ENCODE data around the gene TMEM245.

The TMEM245 gene

GRCh38 chr9:108983885-108984284, 135.9 kb downstream of the TMEM245 start (continued):
- no peak for TF ChIP-seq KLF9 (tag by site-specific recombination; IDR thresholded peaks at IDR 0.05; ENCODE audit: low read depth)

- no peaks in the 10 kb centered on the region for H3K4me1 ChIP-seq (ENCODE audit: control insufficient read depth, insufficient read depth, low read length)
- TF ChIP-seq ZXDB (tag by site-specific recombination; IDR thresholded peaks at IDR 0.05) (no peak), ZNF416 (tag by site-specific recombination; IDR thresholded peaks at IDR 0.05) (no peak), ZNF654 (tag by site-specific recombination; IDR thresholded peaks at IDR 0.05; ENCODE audit: low read depth) (no peak)
- peaks cover 9 to 48% of the 10 kb centered on the region in 2 experiments; a peak in 2 of 3 replicates for H3K36me3 ChIP-seq (ENCODE audit: control insufficient read depth in 2 of 2, insufficient read depth in 1 of 2, low read length in 2 of 2)
- H3K9me3 ChIP-seq (ENCODE audit: control insufficient read depth, insufficient read depth, low read depth, low read length): no peaks in the 10 kb centered on the region
- no peak overlapping the region for H3K27ac ChIP-seq (ENCODE audit: extremely low read depth, low read depth, low read length)
- ChIA-PET POLR2A (no interaction called here), CTCF (no interaction called here)
- no peak overlapping the region for H3K4me3 ChIP-seq (ENCODE audit: low read depth, low read length)
Measured at GRCh38 chr9:108980893-108981292, 138.9 kb downstream of the TMEM245 start.

- no peaks in the 10 kb centered on the region for H3K9me3 ChIP-seq (ENCODE audit: control insufficient read depth, insufficient read depth, low read depth, low read length)
- ChIA-PET CTCF (interaction anchor here (0.9 to 1.4 kb wide), 2 partner anchors 24 to 25 kb away, joined by 3 read pairs; no protein-coding TSS in a partner anchor), POLR2A (no interaction called here)
- peaks cover 9 to 56% of the 10 kb centered on the region in 2 experiments; a peak in 2 of 3 replicates for H3K36me3 ChIP-seq (ENCODE audit: control insufficient read depth in 2 of 2, insufficient read depth in 1 of 2, low read length in 2 of 2)
- no peak overlapping the region for H3K27ac ChIP-seq (ENCODE audit: extremely low read depth, low read depth, low read length)
- H3K4me3 ChIP-seq (ENCODE audit: low read depth, low read length): no peak overlapping the region
- no peaks in the 10 kb centered on the region for H3K4me1 ChIP-seq (ENCODE audit: control insufficient read depth, insufficient read depth, low read length)
- no peak for TF ChIP-seq ZNF623 (tag by site-specific recombination; IDR thresholded peaks at IDR 0.05)
- no peak for TF ChIP-seq ZNF112 (tag by site-specific recombination; IDR thresholded peaks at IDR 0.05)
- TF ChIP-seq ZBTB6 (tag by site-specific recombination; IDR thresholded peaks at IDR 0.05): no peak
- no peak for TF ChIP-seq ZNF677 (tag by site-specific recombination; IDR thresholded peaks at IDR 0.05)
Measured at GRCh38 chr9:108978205-108978604, 141.5 kb downstream of the TMEM245 start.

GRCh38 chr9:108973895-108974294, 145.9 kb downstream of the TMEM245 start:
- no peak overlapping the region for H3K27ac ChIP-seq (ENCODE audit: extremely low read depth, low read depth, low read length)
- CTCF ChIA-PET: no interaction called here

More at GRCh38 chr9:108973895-108974294, 145.9 kb downstream of the TMEM245 start:
- peaks cover 9 to 58% of the 10 kb centered on the region in 2 experiments; a peak in 2 of 3 replicates for H3K36me3 ChIP-seq (ENCODE audit: control insufficient read depth in 2 of 2, insufficient read depth in 1 of 2, low read length in 2 of 2)
- POLR2A ChIA-PET: no interaction called here
- no peak overlapping the region for H3K4me3 ChIP-seq (ENCODE audit: low read depth, low read length)
- H3K9me3 ChIP-seq (ENCODE audit: control insufficient read depth, insufficient read depth, low read depth, low read length): no peaks in the 10 kb centered on the region
- TF ChIP-seq GLIS2 (tag by site-specific recombination; IDR thresholded peaks at IDR 0.05) (no peak), ZNF138 (tag by site-specific recombination; IDR thresholded peaks at IDR 0.05; ENCODE audit: borderline replicate concordance) (no peak), INSM2 (tag by site-specific recombination; IDR thresholded peaks at IDR 0.05) (no peak), ZNF416 (tag by site-specific recombination; IDR thresholded peaks at IDR 0.05) (no peak), ZNF280C (tag by site-specific recombination; IDR thresholded peaks at IDR 0.05) (no peak), ZNF555 (tag by site-specific recombination; conservative IDR thresholded peaks at IDR 0.05) (no peak), REPIN1 (tag by site-specific recombination; IDR thresholded peaks at IDR 0.05; ENCODE audit: low read depth) (no peak), MZF1 (tag by site-specific recombination; IDR thresholded peaks at IDR 0.05; ENCODE audit: borderline replicate concordance) (no peak), ZNF23 (tag by site-specific recombination; IDR thresholded peaks at IDR 0.05; ENCODE audit: borderline replicate concordance) (no peak), KLF1 (tag by site-specific recombination; IDR thresholded peaks at IDR 0.05) (no peak)
- H3K4me1 ChIP-seq (ENCODE audit: control insufficient read depth, insufficient read depth, low read length): no peaks in the 10 kb centered on the region
